Caco-2 (cell line): ENCODE measurements around the gene LTBP3. TPM values are rescaled to one million over a fixed set of nuclear protein-coding genes. Genes with fewer than 3 reads are reported as not detected.

Experiments used
- BruUV-seq: library from RNA; stranded (reverse); fragments of 400-500 nt; replicated peaks from 2 replicates; lab custom pipeline; 2021; lab: Mats Ljungman, UMichigan
- CTCF ChIA-PET: fragments of 300-600 bp; sonication (Branson Sonifier 250); formaldehyde crosslinking; loops from one replicate; lab custom pipeline; 2022; ENCODE audit warnings: antibody characterized with exemption; lab: Charles Lee
- POLR2A ChIA-PET: fragments of 300-600 bp; sonication (Branson Sonifier 250); formaldehyde crosslinking; loops from one replicate; lab custom pipeline; 2022; ENCODE audit warnings: antibody characterized with exemption; lab: Charles Lee
- DNase-seq, 2 experiments: peaks; one replicate each; pipeline versions ENCODE4 v3.0.0 to v3.0.0-alpha.2; 2020 to 2022
- H3K27me3 ChIP-seq: replicated peaks from 2 replicates; pipeline ENCODE4 v1.6.0; 2011; ENCODE audit warnings: low read length; ENCODE audit not compliant: control insufficient read depth, insufficient read depth
- H3K36me3 ChIP-seq: 2 replicates; pipeline ENCODE4 v1.5.1; 2011; ENCODE audit warnings: low read length; ENCODE audit not compliant: control insufficient read depth, insufficient read depth
- H3K4me1 ChIP-seq: fragments of 250-450 bp; sonication (Bioruptor Pico); 2 replicates; pipeline ENCODE4 v1.5.1; 2020; ENCODE audit warnings: mild to moderate bottlenecking
- H3K4me3 ChIP-seq: 2 replicates; pipeline ENCODE4 v1.5.1; 2011; ENCODE audit warnings: low read depth, mild to moderate bottlenecking, control low read depth, low read length
- H3K9me3 ChIP-seq: fragments of 250-450 bp; sonication (Bioruptor Pico); 2 replicates; pipeline ENCODE4 v1.5.1; 2020; ENCODE audit warnings: mild to moderate bottlenecking, moderate library complexity
- H3K27ac Mint-ChIP-seq: one replicate; pipeline ENCODE4 v1.8.0; 2022; ENCODE audit warnings: mixed read lengths; ENCODE audit not compliant: unreplicated experiment
- H3K27me3 Mint-ChIP-seq: one replicate; pipeline ENCODE4 v1.8.0; 2022; ENCODE audit warnings: mixed read lengths; ENCODE audit not compliant: insufficient read depth, unreplicated experiment
- H3K36me3 Mint-ChIP-seq: one replicate; pipeline ENCODE4 v1.8.0; 2022; ENCODE audit warnings: mild to moderate bottlenecking, mixed read lengths; ENCODE audit not compliant: insufficient read depth, unreplicated experiment
- H3K4me1 Mint-ChIP-seq: one replicate; pipeline ENCODE4 v1.8.0; 2022; ENCODE audit warnings: low read depth, mixed read lengths; ENCODE audit not compliant: unreplicated experiment
- H3K4me3 Mint-ChIP-seq: one replicate; pipeline ENCODE4 v1.8.0; 2022; ENCODE audit warnings: mild to moderate bottlenecking, moderate library complexity, mixed read lengths; ENCODE audit not compliant: unreplicated experiment
- H3K9me3 Mint-ChIP-seq: one replicate; pipeline ENCODE4 v1.8.0; 2022; ENCODE audit warnings: mixed read lengths; ENCODE audit not compliant: unreplicated experiment
- CTCF ChIP-seq, 2 experiments: fragments of 200-600 bp in 1 of 2; IDR thresholded peaks; 1 replicate in 1 of 2; 2 replicates in 1 of 2; pipeline versions ENCODE4 v1.5.1 to v1.8.0; 2011 to 2022; ENCODE audit warnings: antibody characterized with exemption in 1 of 2, control low read depth in 1 of 2, inconsistent platforms in 1 of 2, low read depth in 1 of 2, low read length in 1 of 2, mild to moderate bottlenecking in 1 of 2, moderate library complexity in 1 of 2; ENCODE audit not compliant: insufficient read depth in 1 of 2, severe bottlenecking in 1 of 2, unreplicated experiment in 1 of 2
- intact Hi-C: fragments of 100-400 bp; cut with micrococcal nuclease; formaldehyde crosslinking; loops from one replicate; pipeline ENCODE4 v1.10.0; 2022; ENCODE audit not compliant: unreplicated experiment
- total RNA-seq: library from RNA; stranded (reverse); gene quantifications from 2 replicates; pipeline ENCODE4 v1.2.3, GENCODE V29; 2022

The LTBP3 gene
- total RNA-seq, 1 experiment from 2014 or later, result 91.2 TPM

GRCh38 chr11:65586247-65586630 lies 28.1 kb upstream of the LTBP3 start:
- ChIA-PET POLR2A (no interaction called here), CTCF (no interaction called here)
- no peaks in the 10 kb centered on the region for H3K4me1 ChIP-seq
- no peaks in the 10 kb centered on the region for H3K27me3 ChIP-seq
- no TSS peak for BruUV-seq
- no peak for TF ChIP-seq CTCF (IDR thresholded peaks at IDR 0.05; ENCODE audit: insufficient read depth in 1 of 2, low read depth in 1 of 2, low read length in 1 of 2, severe bottlenecking in 1 of 2, unreplicated experiment in 1 of 2)
- H3K4me1 Mint-ChIP-seq, result no peaks in the 10 kb centered on the region
- H3K9me3 Mint-ChIP-seq, result no peaks in the 10 kb centered on the region
- no peak overlapping the region for H3K4me3 Mint-ChIP-seq
- no peaks in the 10 kb centered on the region for H3K9me3 ChIP-seq
- no peaks in the 10 kb centered on the region for H3K27me3 Mint-ChIP-seq
- intact Hi-C loops, result no loop called here
- H3K36me3 Mint-ChIP-seq, result peaks cover 4% of the 10 kb centered on the region
- no peak overlapping the region for H3K27ac Mint-ChIP-seq
- no peak for DNase-seq
- H3K4me3 ChIP-seq, result no peak overlapping the region
- H3K36me3 ChIP-seq, result no peaks in the 10 kb centered on the region

DNA sequence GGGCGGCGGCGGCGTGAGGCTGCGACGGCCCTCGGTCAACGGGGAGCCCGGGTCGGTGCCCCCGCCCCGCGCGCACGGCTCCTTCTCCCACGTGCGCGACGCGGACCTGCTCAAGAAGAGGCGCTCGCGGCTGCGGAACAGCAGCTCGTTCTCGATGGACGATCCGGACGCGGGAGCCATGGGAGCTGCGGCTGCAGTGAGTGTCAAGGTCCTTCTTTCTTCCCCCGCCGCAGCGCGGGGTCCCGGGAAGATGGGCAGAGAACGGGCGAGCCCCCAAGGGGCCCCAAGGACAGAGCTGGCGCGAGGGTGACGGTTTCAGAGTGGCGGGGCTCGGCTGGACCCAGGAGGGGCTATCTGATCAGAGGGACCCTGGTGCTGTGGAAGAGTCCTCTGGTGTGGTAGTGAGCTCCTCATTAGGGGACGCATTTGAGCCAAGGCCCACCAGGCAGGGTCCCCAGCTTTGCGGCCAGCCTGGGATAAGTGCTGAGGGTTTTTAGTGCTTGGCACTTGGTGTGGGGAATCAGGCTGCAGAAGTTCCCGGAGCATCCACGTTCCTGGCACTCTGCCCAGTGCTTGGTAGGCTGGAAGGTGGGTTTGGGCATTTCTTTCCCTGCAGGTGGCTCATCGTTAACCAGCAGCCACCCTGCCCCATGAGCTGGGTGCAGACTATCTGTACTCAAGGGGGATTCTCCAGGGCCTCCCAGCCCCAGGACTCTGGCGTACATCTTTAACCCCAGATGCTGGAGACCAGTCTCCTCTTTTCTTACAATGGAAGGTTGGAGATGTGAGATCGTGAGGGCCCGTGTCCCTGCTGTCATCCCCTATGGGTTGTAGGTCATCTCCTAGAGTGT lies 27.5 kb upstream of the LTBP3 start:
- Histone ChIP-seq H3K9me3 (no peaks in the 10 kb centered on the region), H3K36me3 (no peaks in the 10 kb centered on the region), H3K4me1 (no peaks in the 10 kb centered on the region), H3K4me3 (no peak overlapping the region), H3K27me3 (no peaks in the 10 kb centered on the region)
- POLR2A ChIA-PET, result no interaction called here
- Mint-ChIP-seq H3K27ac (no peak overlapping the region), H3K36me3 (peaks cover 3% of the 10 kb centered on the region), H3K4me3 (no peak overlapping the region), H3K27me3 (no peaks in the 10 kb centered on the region), H3K9me3 (no peaks in the 10 kb centered on the region), H3K4me1 (peaks cover 4% of the 10 kb centered on the region)
- intact Hi-C loops, result no loop called here
- CTCF ChIA-PET, result no interaction called here
- no peak for DNase-seq
- TF ChIP-seq CTCF (IDR thresholded peaks at IDR 0.05; ENCODE audit: insufficient read depth in 1 of 2, low read depth in 1 of 2, low read length in 1 of 2, severe bottlenecking in 1 of 2, unreplicated experiment in 1 of 2), result no peak
- no TSS peak for BruUV-seq

- no peak for DNase-seq
- Mint-ChIP-seq H3K4me1 (peaks cover 6% of the 10 kb centered on the region), H3K36me3 (no peaks in the 10 kb centered on the region), H3K9me3 (no peaks in the 10 kb centered on the region), H3K4me3 (no peak overlapping the region), H3K27ac (no peak overlapping the region), H3K27me3 (no peaks in the 10 kb centered on the region)
- no TSS peak for BruUV-seq
- Histone ChIP-seq H3K4me1 (no peaks in the 10 kb centered on the region), H3K9me3 (no peaks in the 10 kb centered on the region), H3K36me3 (no peaks in the 10 kb centered on the region), H3K27me3 (no peaks in the 10 kb centered on the region), H3K4me3 (no peak overlapping the region)
- no peak for TF ChIP-seq CTCF (IDR thresholded peaks at IDR 0.05; ENCODE audit: insufficient read depth in 1 of 2, low read depth in 1 of 2, low read length in 1 of 2, severe bottlenecking in 1 of 2, unreplicated experiment in 1 of 2)
- ChIA-PET CTCF (interaction anchor here (1.3 kb wide), 1 partner anchor 9 kb away, joined by 3 read pairs; no protein-coding TSS in a partner anchor), POLR2A (interaction anchor here (0.6 kb wide), 1 partner anchor 29 kb away, joined by 3 read pairs; no protein-coding TSS in a partner anchor)
- intact Hi-C loops, result no loop called here
Observed at GRCh38 chr11:65584723-65585171, 26.6 kb upstream of the LTBP3 start.
